HG03575 (cell line): ENCODE results near the gene BBS2.

Source experiments
- ATAC-seq: cut with Tn5 transposase; IDR thresholded peaks from one replicate; pipeline ENCODE4 v1.9.1; 2021; ENCODE audit not compliant: unreplicated experiment, insufficient number of reproducible peaks, low FRiP score; ENCODE audit errors: extremely low read depth

The BBS2 gene, protein sequence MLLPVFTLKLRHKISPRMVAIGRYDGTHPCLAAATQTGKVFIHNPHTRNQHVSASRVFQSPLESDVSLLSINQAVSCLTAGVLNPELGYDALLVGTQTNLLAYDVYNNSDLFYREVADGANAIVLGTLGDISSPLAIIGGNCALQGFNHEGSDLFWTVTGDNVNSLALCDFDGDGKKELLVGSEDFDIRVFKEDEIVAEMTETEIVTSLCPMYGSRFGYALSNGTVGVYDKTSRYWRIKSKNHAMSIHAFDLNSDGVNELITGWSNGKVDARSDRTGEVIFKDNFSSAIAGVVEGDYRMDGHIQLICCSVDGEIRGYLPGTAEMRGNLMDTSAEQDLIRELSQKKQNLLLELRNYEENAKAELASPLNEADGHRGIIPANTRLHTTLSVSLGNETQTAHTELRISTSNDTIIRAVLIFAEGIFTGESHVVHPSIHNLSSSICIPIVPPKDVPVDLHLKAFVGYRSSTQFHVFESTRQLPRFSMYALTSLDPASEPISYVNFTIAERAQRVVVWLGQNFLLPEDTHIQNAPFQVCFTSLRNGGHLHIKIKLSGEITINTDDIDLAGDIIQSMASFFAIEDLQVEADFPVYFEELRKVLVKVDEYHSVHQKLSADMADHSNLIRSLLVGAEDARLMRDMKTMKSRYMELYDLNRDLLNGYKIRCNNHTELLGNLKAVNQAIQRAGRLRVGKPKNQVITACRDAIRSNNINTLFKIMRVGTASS

DNA sequence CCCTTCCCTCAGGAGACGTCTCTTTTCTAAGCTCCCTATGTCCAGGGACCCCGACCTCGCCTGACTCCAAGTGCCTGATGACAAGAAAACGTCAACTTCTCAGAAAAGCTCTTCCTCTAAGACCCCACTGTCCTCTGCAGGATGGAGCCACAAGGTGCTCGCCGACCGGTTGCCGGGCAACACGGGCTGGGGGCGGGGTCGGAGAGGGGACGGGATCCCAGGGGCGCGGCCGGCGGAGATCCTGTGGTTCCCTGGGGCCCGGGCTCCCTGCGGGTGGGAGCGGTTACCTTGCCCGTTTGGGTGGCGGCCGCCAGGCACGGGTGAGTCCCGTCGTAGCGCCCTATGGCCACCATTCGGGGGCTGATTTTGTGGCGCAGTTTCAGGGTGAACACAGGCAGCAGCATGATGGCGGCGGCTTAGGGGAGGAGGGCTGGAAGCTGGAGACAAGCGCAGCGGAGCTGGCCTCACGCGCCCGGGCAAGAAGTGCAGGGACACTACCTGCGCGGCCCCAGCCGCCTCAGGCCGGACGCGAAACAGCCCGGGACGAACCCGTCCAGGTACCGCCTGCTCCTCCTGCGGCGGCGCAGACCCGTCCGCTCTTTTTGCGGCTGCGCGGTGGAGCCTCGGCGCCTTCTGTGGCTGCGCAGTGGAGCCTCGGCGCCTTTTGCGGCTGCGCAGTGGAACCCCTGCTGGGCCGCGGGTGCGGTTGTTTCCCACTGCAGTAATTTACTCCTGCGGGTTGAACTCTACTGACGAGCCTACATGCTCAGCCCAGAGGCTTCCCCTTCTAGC, at the start of gene BBS2:
BBS2 (minus strand) TSS at position 566 of the 792 bp plus-strand sequence; CDS start at position 404, 162 bp downstream.
- ATAC-seq, result peak; percentile 34

DNA sequence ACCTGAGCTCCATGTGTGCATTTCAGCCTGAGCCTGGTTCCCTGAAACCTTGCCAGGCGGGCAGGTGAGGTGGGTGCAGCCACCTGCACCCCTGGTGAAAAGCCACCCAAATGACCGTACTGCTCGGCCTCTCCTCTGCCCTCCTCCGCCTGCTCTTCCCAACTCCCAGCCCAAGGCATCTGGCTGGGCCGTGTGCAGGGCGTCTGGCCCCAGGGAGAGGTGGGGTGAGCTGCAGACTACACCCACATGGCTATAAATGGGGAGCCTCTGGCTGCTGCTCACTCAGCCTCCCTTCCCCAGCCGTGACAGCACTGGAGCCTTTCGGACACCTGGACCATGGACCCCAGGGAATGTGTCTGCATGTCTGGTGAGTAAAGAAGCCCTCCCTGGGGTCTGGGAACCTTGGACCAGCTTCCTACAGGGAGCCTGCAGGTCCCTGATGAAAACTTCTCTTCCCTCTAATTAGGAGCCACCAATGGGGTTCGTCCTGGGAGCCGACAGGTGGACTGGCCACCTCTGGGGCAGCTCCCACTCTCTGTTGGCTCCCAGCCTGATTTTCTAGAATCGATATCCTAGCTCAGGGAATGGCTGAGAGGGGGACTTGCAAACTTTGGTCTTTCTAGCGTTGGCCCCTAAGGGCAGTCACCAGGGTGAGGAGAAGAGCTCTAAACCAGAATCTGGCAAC, 45.1 kb upstream of the BBS2 start, which contains the start of gene MT4:
MT4 (plus strand) TSS at position 281 of the 685 bp plus-strand sequence; CDS start at position 337, 56 bp downstream.
- no peak for ATAC-seq

DNA sequence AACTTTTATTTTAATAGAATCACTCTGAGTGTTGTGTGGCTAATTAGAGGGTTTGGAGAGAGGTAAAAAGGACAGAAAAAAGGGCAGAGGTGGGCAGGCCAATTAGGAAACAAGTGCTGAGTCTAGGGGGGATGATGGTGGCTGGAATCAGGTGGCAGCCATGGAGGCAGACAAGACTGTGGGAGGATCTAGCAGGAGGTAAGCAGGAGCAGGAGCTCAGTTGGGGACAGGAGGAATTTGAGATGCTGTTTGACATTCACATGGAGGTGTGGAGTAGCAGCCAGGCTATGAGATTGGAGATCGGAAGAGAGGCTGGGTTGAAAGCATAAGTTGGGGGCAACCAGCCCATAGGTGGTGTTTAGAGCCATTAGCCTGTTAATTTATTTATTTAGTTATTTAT, 41.3 kb upstream of the BBS2 start:
- ATAC-seq, result no peak

DNA sequence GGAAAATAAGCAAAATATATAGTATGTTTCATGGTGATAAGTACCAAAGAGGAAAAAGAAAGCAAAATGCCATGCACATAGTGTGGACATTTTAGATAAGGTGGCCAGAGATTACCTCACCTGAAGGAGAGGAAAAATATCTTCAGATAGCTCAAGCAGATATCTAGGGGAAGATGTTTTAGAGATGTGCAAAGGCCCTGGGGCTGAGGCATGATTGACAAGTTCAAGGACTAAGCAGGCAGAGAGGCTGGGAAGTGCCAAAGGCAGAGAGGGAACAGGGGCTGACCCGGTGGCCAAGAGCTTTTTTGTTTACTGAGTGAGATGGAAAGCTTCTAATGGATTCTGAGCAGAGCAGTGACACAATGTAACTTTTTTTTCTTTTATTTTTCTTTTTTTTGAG, 40.6 kb upstream of the BBS2 start:
- no peak for ATAC-seq

DNA sequence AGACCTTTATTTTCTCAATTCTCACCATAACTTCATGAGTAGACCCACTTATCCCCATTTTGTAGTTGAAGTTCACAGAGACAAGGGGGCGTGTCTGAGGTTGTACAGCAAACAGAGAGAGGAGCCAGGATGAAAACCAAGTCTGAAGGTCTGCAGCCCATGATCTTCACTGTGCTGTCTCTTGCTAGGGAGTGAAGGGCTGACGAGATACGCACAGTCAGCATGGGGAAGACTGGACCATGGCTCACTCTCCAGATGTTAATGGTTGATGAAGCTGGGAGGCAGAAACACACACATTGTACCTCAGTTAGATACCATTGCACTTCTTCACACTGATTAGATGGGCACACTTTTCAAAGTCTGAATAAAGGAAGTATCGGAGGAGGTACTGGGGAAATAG, 39.3 kb upstream of the BBS2 start:
- no peak for ATAC-seq

DNA sequence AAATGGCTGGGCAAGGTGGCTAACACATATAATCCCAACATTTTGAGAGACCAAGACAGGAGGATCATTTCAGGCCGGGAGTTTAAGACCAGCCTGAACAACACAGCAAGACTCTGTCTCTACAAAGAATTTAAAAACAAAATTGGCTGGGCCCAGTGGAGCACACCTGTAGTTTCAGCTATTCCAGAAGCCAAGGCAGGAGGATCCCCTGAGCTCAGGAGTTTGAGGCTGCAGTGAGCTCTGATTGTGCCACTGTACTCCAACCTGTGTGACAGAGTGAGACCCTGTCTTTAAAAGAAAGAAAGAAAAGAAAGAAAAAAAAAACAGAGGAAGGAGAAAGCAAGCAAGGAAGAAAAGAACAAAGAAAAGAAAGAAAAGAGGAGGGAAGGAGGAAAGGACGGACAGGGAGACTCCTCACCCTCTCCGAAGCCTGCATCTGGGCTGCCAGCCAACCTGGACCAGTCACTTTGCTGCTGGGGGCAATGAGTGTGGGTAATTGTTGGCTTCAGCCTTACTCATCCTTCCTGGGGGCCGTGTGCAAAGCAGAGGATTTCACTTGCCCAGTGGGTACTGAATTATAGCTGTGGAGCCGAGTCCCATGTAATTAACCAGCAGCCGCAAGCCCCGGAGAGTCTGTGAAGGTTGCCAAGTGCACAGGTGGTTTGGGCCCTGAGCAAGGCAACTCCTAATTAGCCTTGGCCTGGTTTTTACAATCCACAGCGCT, 38.4 kb upstream of the BBS2 start:
- no peak for ATAC-seq

DNA sequence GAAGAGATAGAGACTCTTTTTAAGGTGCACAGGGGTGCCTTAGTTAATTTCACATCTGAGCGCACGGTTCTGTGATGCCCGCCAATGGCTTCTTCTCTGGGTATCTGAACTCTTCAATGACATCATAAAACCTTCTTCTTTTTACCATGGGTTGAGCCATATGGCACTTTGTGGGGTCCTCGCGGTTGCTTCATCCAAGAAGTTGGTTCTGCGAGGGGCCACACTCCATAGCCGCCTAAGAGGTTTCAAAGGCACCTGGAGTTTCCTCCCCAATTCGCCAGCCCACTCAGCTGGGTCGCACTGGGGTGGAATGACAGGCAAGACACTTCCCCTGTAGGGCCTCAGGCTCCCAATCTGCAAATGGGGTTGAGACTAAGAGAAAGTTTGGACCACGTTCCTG, 34.6 kb upstream of the BBS2 start:
- no peak for ATAC-seq

DNA sequence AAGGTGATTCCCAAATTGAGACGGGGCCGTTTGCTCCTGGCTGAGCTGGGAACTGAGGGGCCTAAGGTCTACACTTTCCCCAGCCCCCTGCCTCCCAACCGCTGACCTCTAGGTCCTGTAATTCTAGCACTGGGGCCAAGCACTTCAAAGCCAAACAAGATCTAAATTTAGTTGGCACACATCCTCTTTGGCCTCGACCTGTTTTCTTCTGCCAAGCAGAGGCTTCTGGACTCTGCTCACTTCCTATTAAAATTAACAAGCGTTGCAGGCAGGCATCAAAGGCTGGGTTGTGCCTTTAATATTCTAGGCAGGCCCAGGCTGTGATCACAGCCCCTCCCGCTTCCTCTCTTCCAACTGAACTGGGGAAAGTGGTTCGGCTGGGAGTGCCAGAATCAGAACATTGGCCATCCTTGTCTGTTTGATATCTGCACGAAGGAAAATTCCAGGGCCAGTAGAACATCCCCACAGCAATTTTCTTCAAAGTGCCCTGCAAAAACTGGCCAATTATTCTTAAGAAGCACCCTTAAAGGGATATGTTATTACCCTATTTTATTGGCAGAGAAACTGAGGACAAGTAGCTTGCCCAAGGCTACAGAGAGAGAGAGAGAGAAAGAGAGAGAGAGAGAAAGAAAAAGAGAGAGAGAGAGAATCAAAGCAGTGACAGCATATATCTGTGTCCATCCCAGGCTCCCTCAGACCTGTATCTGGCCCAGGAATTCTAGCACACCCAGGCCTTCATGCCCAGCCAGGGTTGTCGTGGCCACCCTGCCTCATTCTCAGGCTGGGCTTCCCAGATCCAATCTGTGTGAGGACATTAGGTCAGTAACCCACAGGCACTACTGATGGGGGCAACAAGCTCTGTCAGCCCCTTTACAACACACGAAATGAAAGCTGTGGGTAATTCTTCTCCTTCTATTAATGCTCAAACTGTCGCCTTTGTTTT, 32.2 kb upstream of the BBS2 start:
- ATAC-seq, result no peak

DNA sequence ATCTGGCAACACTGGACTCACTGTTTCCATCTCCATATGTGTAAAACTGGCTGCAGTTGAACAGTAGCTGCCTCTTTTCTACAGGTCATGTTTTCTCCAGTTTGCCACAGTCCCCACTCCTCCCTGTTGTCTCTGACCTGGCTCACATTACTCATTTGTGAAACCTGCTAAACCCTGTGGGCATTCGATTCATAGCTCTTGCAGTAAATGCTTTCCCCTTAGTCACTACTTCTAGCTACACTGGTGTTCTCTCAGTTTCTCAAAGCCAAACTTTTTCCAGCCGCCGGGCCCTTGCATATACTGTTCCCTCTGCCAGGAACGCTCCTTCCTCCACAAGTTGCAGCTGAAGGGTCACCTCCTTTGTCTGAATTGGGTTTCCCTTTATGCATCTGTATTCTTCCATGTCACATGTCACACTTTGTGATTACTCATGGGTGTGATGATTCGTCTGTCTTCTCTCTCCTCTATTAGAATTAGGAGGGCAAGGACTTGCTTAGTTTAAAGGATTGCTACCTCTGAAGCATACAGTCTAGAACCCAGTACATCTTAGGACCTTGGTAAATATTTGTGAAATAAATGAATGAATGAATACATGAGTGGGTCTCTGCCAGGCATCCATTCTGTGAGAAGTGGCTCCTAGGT, 30.0 kb upstream of the BBS2 start:
- ATAC-seq, result no peak

DNA sequence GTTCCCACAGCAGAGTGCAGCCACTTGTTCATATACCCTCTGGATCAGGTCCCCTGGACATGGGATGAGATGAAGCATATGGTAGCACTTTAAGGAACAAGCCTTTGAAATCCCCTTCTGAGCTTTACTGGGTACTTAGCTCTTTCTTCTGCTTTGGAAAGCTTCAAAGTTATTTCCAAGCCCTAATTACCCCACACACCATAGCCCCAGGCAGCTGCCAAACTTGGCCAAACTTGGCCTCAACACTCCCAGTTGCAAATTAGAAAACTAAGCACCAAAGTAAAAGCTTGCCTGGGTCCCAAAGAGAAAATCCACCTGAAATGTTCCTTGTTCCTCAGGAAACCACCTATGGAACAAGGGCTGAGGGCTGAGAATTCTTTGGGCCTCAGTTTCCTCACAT, 29.3 kb upstream of the BBS2 start:
- no peak for ATAC-seq

DNA sequence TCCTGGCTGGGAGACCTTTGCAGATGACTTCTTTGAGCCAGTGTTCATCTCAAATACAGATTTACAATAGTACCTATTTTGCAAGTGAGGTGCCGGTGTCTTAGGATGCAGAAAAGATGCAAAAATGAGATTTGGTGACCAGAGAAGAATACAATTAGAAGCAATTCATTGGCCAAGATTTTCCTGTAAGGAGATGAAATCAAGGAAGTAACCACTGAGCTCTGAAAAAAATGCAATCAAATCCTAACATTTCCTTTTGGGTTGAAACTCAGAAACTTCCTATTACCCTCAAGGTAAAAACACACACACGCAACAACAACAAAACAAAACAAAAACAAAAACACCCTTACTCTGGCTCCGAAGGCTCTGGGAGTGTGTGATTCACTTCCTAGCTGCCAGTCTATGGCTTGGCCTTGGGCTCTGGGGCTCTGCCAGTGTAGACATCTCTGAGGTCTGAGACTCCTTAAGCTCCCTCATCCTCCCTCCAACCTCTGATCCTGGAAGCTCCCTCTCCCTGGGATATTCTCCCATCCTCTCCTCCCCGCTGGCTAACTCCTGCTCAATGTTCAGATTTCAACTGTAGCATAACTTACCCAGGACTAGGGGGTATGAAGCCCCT, 28.2 kb upstream of the BBS2 start:
- no peak for ATAC-seq

DNA sequence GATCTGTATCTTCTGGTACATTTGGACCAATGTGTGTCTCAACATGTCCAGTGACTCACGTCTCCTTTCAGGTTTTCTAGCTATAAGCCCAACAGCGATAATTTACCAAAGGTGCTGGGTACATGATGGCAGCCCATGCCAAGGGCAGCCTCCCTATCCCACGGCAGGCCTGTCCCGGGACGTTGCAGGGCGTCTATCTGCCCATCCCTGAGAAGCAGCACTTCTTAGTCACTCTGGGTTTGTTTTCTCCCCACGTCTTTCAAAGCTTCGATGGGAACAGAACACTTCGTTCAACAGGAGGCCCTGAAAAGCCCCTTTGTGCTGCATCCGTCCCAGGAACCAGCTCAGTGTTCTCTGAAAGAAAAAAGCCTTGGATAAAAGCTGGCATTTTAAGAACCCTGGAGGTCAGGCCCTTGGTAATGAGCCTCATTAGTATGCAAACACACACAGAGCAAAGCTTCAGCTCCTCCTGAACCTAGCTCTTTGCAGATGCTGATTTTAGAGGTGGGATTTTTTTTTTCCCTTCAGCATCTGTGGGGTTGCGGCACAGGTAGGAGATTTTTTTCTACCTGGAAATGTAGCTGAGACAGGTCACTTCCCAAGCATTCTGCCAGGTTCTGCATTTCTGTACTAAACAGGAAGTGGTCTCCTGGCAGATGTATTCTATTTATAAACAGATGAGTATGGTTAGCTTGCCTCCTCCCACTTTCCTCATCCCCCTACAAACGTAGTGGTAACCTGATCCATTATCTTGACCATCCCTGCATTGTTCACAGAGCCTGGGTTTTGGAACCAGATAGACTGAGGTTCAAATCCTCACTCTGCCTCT, 27.5 kb upstream of the BBS2 start:
- ATAC-seq, result no peak

DNA sequence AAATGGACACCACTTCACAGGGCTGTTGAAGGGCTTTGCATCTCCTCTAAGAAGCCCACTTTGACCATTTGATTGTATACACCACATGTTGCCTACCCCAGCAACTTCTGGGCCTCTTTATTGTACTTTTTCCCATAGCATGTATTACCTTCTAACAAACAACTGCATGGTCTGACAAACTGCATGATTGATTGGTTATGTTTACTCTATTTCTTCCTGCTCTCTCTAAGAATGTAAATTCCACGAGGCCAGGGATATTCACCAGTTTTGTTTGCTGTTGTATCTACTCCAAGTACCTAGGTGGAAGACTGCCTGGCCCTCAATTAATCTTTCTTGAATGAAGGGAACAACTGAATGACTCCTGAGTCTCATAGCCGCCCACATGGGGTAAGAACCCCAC, 22.2 kb upstream of the BBS2 start:
- no peak for ATAC-seq

DNA sequence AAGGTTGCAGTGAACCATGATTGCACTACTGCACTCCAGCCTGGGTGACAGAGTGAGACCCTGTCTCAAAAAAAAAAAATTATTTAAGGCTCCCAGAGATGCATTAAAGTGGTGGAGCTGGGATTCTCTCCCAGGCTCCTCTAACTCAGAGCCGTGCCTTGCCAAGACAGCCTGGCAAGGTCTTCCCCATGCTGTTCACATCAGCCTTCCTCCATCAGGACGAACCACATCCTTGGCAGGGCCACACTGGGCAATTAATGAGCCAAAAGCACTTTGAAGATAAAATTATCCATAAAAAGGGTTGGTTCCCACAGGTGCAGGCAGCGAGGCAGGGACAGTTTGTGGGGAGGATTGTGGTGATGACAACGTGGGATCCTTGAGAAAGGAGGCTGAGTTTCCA, 19.8 kb upstream of the BBS2 start:
- ATAC-seq, result no peak

DNA sequence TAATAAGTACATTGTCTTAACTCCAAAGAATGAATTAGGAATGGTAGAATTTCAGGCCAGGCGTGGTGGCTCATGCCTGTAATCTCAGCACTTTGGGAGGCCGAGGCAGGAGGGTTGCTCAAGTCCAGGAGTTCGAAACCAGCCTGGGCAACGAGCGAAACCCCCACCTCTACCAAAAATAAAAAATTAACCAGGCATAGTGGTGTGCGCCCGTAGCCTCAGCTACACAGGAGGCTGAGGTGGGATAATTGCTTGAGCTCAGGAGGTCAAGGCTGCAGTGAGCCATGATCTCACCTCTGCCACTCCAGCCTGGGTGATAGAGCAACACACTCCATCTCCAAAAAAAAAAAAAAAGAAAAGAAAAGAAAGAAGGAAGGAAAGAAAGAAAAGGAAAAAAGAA, 18.5 kb upstream of the BBS2 start:
- no peak for ATAC-seq

DNA sequence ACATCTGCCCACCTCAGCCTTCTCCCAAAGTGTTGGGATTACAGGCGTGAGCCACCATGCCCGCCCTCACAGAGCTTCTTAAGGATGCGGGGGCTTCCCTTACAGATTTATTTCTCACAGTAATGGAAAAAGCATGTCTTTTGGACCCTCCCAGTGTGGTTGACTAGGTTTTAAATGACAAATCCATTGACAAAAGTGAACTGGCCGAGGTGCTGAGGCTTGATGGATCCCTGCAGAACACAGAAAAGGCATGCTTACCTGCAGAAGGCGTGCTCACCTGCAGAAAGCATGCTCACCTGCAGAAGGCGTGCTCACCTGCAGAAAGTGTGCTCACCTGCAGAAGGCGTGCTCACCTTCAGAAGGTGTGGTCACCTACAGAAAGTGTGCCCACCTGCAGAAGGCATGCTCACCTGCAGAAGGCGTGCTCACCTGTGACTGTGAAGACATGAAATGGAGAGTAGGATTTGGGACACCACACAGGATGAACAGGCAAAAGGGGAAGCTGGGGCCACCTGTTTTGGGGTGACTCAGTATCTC, 15.1 kb upstream of the BBS2 start:
- no peak for ATAC-seq
